Muscle layer of colon (tissue), 2 donors: ENCODE measurements around the gene TRAF6.

Source experiments
- H3K27ac ChIP-seq: one replicate; pipeline ENCODE4 v1.7.0; 2013; ENCODE audit warnings: low read depth, mild to moderate bottlenecking, low read length, moderate library complexity
- H3K27me3 ChIP-seq, 2 donors: one replicate each; pipeline ENCODE4 v1.7.0; 2013; ENCODE audit warnings: low read length in 2 of 2, mild to moderate bottlenecking in 2 of 2; ENCODE audit not compliant: insufficient read depth in 2 of 2, control insufficient read depth in 1 of 2
- H3K36me3 ChIP-seq: one replicate; pipeline ENCODE4 v1.7.0; 2013; ENCODE audit warnings: mild to moderate bottlenecking, low read length; ENCODE audit not compliant: insufficient read depth
- H3K4me1 ChIP-seq: one replicate; pipeline ENCODE4 v1.7.0; 2013; ENCODE audit warnings: mild to moderate bottlenecking, low read length; ENCODE audit not compliant: insufficient read depth
- H3K4me3 ChIP-seq, 2 donors: one replicate each; pipeline ENCODE4 v1.7.0; 2013; ENCODE audit warnings: low read length in 2 of 2, low read depth in 1 of 2, mild to moderate bottlenecking in 1 of 2, moderate library complexity in 1 of 2
- H3K9ac ChIP-seq: one replicate; pipeline ENCODE4 v1.7.0; 2013; ENCODE audit warnings: low read length
- H3K9me3 ChIP-seq: one replicate; pipeline ENCODE4 v1.7.0; 2013; ENCODE audit warnings: mild to moderate bottlenecking, low read length
- donor health status: abdominal sarcoma.
- donor health status: Adenocarcinoma of cecum.

TRAF6 gene

DNA sequence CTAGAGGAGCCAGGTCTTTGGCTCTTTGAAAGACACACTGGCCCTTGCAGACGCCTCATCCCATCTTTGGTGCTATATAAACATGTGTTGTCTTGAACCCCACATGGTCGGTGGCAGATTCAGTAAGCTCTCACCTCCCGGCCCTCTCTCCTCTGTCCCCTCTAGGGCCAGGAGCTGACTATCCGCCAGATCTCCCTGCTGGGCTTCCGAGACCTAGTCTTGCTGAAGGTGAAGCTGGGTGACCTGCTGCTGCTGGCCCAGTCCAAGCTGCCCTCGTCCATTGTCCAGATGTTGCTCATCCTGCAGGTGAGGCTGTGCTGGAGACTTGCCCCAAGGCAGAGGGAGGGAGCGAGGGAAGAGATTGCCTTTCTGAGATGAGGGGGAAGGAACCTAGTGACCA is 63.9 kb downstream of the TRAF6 start:
- peaks cover 7% of the 10 kb centered on the region for H3K4me1 ChIP-seq
- H3K27me3 ChIP-seq = no peaks in the 10 kb centered on the region
- H3K27ac ChIP-seq = no peak overlapping the region
- H3K9ac ChIP-seq = no peak overlapping the region
- no peaks in the 10 kb centered on the region for H3K36me3 ChIP-seq
- no peak overlapping the region for H3K4me3 ChIP-seq
- H3K9me3 ChIP-seq = no peaks in the 10 kb centered on the region

GRCh38 chr11:36443661-36444060 is 66.4 kb downstream of the TRAF6 start:
- H3K4me1 ChIP-seq = no peaks in the 10 kb centered on the region
- H3K27ac ChIP-seq = no peak overlapping the region
- no peaks in the 10 kb centered on the region for H3K9me3 ChIP-seq
- H3K36me3 ChIP-seq = no peaks in the 10 kb centered on the region
- H3K27me3 ChIP-seq = no peaks in the 10 kb centered on the region
- no peak overlapping the region for H3K4me3 ChIP-seq
- no peak overlapping the region for H3K9ac ChIP-seq

DNA sequence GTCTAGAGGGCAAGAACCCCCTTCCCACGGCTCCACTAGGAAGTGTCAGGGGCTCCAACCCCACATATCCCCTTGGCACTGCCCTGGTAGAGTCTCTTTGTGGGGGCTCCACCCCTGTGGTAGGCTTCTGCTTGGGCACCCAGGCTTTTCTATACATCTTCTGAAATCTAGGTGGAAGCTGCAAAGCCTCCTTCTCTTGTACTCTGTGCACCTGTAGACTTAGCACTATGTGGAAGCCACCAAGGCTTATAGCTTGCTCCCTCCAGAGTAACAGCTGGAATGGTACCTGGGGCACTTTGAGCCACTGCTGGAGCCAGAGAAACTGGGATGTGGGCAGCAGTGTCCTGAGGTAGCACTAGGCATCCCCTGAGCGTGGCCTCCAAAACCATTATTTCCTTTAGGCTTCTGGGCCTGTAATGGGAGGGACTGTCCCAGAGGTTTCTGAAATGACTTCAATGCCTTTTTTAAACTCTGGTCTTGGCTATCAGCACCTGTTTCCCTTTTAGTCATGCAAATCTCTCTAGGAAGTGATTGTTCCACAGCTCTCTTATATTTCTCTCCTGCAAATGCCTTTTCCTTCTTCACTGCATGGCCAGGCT is 68.4 kb downstream of the TRAF6 start:
- Histone ChIP-seq H3K9ac (no peak overlapping the region), H3K27me3 (no peaks in the 10 kb centered on the region), H3K9me3 (no peaks in the 10 kb centered on the region), H3K4me1 (no peaks in the 10 kb centered on the region), H3K27ac (no peak overlapping the region), H3K4me3 (no peak overlapping the region), H3K36me3 (no peaks in the 10 kb centered on the region)

GRCh38 chr11:36438126-36438525 is 71.9 kb downstream of the TRAF6 start:
- Histone ChIP-seq H3K36me3 (no peaks in the 10 kb centered on the region), H3K9ac (no peak overlapping the region), H3K27ac (no peak overlapping the region), H3K9me3 (no peaks in the 10 kb centered on the region), H3K4me3 (no peak overlapping the region), H3K4me1 (no peaks in the 10 kb centered on the region), H3K27me3 (no peaks in the 10 kb centered on the region)

- Histone ChIP-seq H3K27me3 (no peaks in the 10 kb centered on the region), H3K4me1 (no peaks in the 10 kb centered on the region), H3K27ac (no peak overlapping the region), H3K4me3 (no peak overlapping the region), H3K9ac (no peak overlapping the region), H3K9me3 (no peaks in the 10 kb centered on the region), H3K36me3 (no peaks in the 10 kb centered on the region)
These were observed 72.7 kb downstream of the TRAF6 start for GRCh38 chr11:36437413-36437812.
